Stimulated activated CD8-positive, alpha-beta memory T cell treated with anti-CD3 and anti-CD28 coated beads, Interleukin-15, amount 100 ng/mL, for 48 hours (primary cell): Measurements from ENCODE around the gene ZNF579.
A peak's percentile ranks its signal among the peaks of the same experiment; 100 is the strongest.

ENCODE experiments used
- DNase-seq, 2 donors: peaks; one replicate each; pipeline ENCODE4 v3.0.0-alpha.2; 2020; ENCODE audit warnings: low read depth in 2 of 2

ZNF579 gene

GRCh38 chr19:55611983-55612645 lies 31.5 kb upstream of the ZNF579 start:
- no peak for DNase-seq

- DNase-seq: no peak
These were observed 30.8 kb upstream of the ZNF579 start for GRCh38 chr19:55611300-55611982.

GRCh38 chr19:55609326-55609725 lies 28.7 kb upstream of the ZNF579 start:
- DNase-seq: no peak

GRCh38 chr19:55606817-55607216 lies 26.2 kb upstream of the ZNF579 start:
- DNase-seq: no peak

- DNase-seq: no peak
These were observed 25.8 kb upstream of the ZNF579 start for GRCh38 chr19:55606471-55606787.

GRCh38 chr19:55605637-55606470 lies 25.2 kb upstream of the ZNF579 start, which contains the start of gene ZNF865:
Gene ZNF865, plus strand, starts transcription at chr19:55605647. Its CDS starts 7,972 bp downstream, at chr19:55613619.
- DNase-seq: peak; percentile 61 to 62

GRCh38 chr19:55605207-55605636 lies 24.6 kb upstream of the ZNF579 start:
- DNase-seq: peak; percentile 99

GRCh38 chr19:55603581-55604292 lies 23.1 kb upstream of the ZNF579 start:
- DNase-seq: no peak

GRCh38 chr19:55603115-55603514 lies 22.5 kb upstream of the ZNF579 start:
- DNase-seq: no peak

GRCh38 chr19:55602104-55603001 lies 21.7 kb upstream of the ZNF579 start:
- no peak for DNase-seq

- DNase-seq: no peak
These were observed 20.4 kb upstream of the ZNF579 start for GRCh38 chr19:55601084-55601483.

- DNase-seq: no peak
These were observed 20.0 kb upstream of the ZNF579 start for GRCh38 chr19:55600662-55601028.

- DNase-seq: peak; percentile 77 to 81
These were observed 19.4 kb upstream of the ZNF579 start, which contains the start of gene ZNF524 for GRCh38 chr19:55599842-55600661. Gene ZNF524, plus strand, starts transcription at chr19:55600288. Its CDS starts 1,825 bp downstream, at chr19:55602113.

GRCh38 chr19:55599468-55599841 lies 18.8 kb upstream of the ZNF579 start, which contains the start of gene FIZ1:
Gene FIZ1, minus strand, starts transcription at chr19:55599517. Its CDS starts 1,652 bp downstream, at chr19:55597865.
- peak; percentile 92 to 94 for DNase-seq

- DNase-seq: peak; percentile 81 to 82
These were observed 18.2 kb upstream of the ZNF579 start for GRCh38 chr19:55598719-55599467.

GRCh38 chr19:55598034-55598433 lies 17.4 kb upstream of the ZNF579 start:
- DNase-seq: no peak

GRCh38 chr19:55597501-55597921 lies 16.9 kb upstream of the ZNF579 start:
- no peak for DNase-seq

- DNase-seq: no peak
These were observed 15.7 kb upstream of the ZNF579 start for GRCh38 chr19:55596304-55596703.

- no peak for DNase-seq
These were observed 14.4 kb upstream of the ZNF579 start for GRCh38 chr19:55594996-55595545.
